K562 (cell line): ENCODE results near the gene KCNQ4. TPM values are rescaled to one million over a fixed set of nuclear protein-coding genes. Genes with fewer than 3 reads are reported as not detected.

Experiments used
- BRD9 ChIP-seq: fragments of 450-650 bp; IDR thresholded peaks from 2 replicates; pipeline ENCODE4 v1.6.1; 2018; ENCODE audit warnings: low read depth; ENCODE audit not compliant: partially characterized antibody
- CGGBP1 ChIP-seq: fragments of 250-450 bp; sonication (Bioruptor Pico); IDR thresholded peaks from 2 replicates; pipeline ENCODE4 v1.9.0; 2021; ENCODE audit warnings: mild to moderate bottlenecking
- CHD1 ChIP-seq: fragments of 200-600 bp; sonication (generic); IDR thresholded peaks from one replicate; pipeline ENCODE4 v1.6.1; 2012; ENCODE audit warnings: mild to moderate bottlenecking, moderate library complexity, low read length, inconsistent platforms
- HMGN3 ChIP-seq: IDR thresholded peaks from 2 replicates; pipeline ENCODE4 v1.6.1; 2011; ENCODE audit warnings: borderline replicate concordance, low read depth, mild to moderate bottlenecking, mixed read lengths, low read length; ENCODE audit not compliant: insufficient read length; ENCODE audit errors: extremely low read depth
- KDM4B ChIP-seq, 2 experiments: fragments of 450-650 bp in 1 of 2; sonication (generic) in 1 of 2; IDR thresholded peaks; 2 replicates each; pipeline ENCODE4 v1.6.1; 2016 to 2017; ENCODE audit warnings: borderline replicate concordance in 2 of 2, antibody characterized with exemption in 1 of 2, low read depth in 1 of 2, mild to moderate bottlenecking in 1 of 2
- NR4A1 ChIP-seq, 2 experiments: fragments of 250-450 bp in 1 of 2; fragments of 450-650 bp in 1 of 2; sonication (Bioruptor Pico) in 1 of 2; IDR thresholded peaks; 2 replicates each; pipeline versions ENCODE4 v1.4.0 to v1.6.1; 2016 to 2020; ENCODE audit warnings: mild to moderate bottlenecking in 2 of 2, missing compliant biosample characterization in 1 of 2, missing genetic modification characterization in 1 of 2, moderate library complexity in 1 of 2
- PBX2 ChIP-seq, 2 experiments: IDR thresholded peaks in 1 of 2; conservative IDR thresholded peaks in 1 of 2; 2 replicates each; pipeline ENCODE4 v1.6.1; 2016; ENCODE audit warnings: low read depth in 2 of 2, mild to moderate bottlenecking in 1 of 2, missing compliant biosample characterization in 1 of 2, missing genetic modification characterization in 1 of 2, moderate library complexity in 1 of 2
- PTTG1 ChIP-seq: fragments of 450-650 bp; IDR thresholded peaks from 2 replicates; pipeline ENCODE4 v1.6.1; 2016; ENCODE audit warnings: low read depth, mild to moderate bottlenecking, missing genetic modification characterization, missing compliant biosample characterization
- polyA plus RNA-seq, 8 experiments: library from polyadenylated mRNA; depleted of rRNA in 4 of 8; stranded (reverse) in 5 of 8; unstranded in 3 of 8; fragments of >200 nt; fragmentation: Nextera tagmentation in 2 of 8; fragmentation: Illumina TruSeq in 1 of 8; extraction: Ambion mirVana in 2 of 8; extraction: Trizol in 1 of 8; gene quantifications; 2 replicates each; pipeline versions ENCODE4 v1.2.1 to v1.2.3, GENCODE V29; 2011 to 2014; ENCODE audit warnings: inconsistent platforms in 1 of 8, missing spikeins in 1 of 8
- total RNA-seq, 7 experiments: library from RNA; depleted of rRNA in 6 of 7; stranded (reverse); fragments of >200 nt in 6 of 7; fragmentation: Illumina TruSeq in 2 of 7; extraction: Trizol in 2 of 7; gene quantifications; 2 replicates each; pipeline versions ENCODE4 v1.2.1 to v1.2.3, GENCODE V29; 2011 to 2021; ENCODE audit warnings: low replicate concordance in 1 of 7
- TF ChIP-seq, protein P1 (sequence below), 2 experiments: fragments of 450-650 bp; formaldehyde crosslinking in 1 of 2; IDR thresholded peaks; 2 replicates each; pipeline versions ENCODE4 v1.4.0 to v1.6.1; 2014 to 2020; ENCODE audit warnings: mild to moderate bottlenecking in 2 of 2, borderline replicate concordance in 1 of 2, low read depth in 1 of 2
- TF ChIP-seq, protein P2 (sequence below): sonication (generic); formaldehyde crosslinking; IDR thresholded peaks from 2 replicates; pipeline ENCODE4 v1.8.1; 2023; ENCODE audit warnings: mild to moderate bottlenecking, missing genetic modification reagents

Gene KCNQ4
- total and polyA plus RNA-seq, 9 of the 15 experiments (the other 6 are each of a cell fraction or from before 2014, with no cell fraction given): 0.07 to 4.1 (median 0.79) TPM

DNA sequence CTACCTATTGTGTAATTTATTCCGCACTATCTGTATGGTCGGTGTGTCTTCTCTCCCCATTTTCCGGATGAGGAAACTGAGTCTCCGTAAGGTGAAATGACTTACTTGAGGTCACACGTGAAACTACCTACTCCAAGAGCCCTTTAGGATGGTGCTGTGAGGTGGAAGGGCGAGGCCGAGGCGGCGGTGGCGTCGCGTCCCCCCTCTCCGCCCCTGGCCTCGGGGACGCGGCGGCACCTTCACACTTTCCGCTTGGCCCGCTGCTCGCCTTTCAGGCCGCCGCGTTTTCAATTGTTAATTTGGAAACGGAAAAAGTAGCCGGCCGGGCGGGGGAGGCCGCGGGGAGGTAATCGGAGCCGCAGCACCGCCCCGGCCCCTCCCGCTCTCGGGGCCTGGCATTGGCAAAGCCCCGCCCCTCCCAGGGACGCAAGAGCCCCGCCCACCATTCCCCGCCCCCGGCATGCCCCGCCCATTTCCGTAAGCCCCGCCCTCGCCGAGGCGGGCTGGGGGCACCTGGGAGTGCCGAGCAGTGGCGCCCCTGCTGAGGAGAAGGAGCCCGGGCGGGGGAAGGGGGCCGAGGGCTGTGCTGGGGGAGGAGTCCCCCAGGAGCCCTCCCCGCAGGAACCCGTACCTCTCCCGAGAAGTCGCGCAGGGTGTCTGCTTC, 18.6 kb downstream of the KCNQ4 start (continued):
- TF ChIP-seq, protein P1, sequence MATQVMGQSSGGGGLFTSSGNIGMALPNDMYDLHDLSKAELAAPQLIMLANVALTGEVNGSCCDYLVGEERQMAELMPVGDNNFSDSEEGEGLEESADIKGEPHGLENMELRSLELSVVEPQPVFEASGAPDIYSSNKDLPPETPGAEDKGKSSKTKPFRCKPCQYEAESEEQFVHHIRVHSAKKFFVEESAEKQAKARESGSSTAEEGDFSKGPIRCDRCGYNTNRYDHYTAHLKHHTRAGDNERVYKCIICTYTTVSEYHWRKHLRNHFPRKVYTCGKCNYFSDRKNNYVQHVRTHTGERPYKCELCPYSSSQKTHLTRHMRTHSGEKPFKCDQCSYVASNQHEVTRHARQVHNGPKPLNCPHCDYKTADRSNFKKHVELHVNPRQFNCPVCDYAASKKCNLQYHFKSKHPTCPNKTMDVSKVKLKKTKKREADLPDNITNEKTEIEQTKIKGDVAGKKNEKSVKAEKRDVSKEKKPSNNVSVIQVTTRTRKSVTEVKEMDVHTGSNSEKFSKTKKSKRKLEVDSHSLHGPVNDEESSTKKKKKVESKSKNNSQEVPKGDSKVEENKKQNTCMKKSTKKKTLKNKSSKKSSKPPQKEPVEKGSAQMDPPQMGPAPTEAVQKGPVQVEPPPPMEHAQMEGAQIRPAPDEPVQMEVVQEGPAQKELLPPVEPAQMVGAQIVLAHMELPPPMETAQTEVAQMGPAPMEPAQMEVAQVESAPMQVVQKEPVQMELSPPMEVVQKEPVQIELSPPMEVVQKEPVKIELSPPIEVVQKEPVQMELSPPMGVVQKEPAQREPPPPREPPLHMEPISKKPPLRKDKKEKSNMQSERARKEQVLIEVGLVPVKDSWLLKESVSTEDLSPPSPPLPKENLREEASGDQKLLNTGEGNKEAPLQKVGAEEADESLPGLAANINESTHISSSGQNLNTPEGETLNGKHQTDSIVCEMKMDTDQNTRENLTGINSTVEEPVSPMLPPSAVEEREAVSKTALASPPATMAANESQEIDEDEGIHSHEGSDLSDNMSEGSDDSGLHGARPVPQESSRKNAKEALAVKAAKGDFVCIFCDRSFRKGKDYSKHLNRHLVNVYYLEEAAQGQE (IDR thresholded peaks at IDR 0.05; ENCODE audit: borderline replicate concordance): no peak; the same call in 1 of the 2 replicates
- TF ChIP-seq, protein P1 (CRISPR knock-in tag; IDR thresholded peaks at IDR 0.05; ENCODE audit: low read depth): no peak
- TF ChIP-seq, protein P2, sequence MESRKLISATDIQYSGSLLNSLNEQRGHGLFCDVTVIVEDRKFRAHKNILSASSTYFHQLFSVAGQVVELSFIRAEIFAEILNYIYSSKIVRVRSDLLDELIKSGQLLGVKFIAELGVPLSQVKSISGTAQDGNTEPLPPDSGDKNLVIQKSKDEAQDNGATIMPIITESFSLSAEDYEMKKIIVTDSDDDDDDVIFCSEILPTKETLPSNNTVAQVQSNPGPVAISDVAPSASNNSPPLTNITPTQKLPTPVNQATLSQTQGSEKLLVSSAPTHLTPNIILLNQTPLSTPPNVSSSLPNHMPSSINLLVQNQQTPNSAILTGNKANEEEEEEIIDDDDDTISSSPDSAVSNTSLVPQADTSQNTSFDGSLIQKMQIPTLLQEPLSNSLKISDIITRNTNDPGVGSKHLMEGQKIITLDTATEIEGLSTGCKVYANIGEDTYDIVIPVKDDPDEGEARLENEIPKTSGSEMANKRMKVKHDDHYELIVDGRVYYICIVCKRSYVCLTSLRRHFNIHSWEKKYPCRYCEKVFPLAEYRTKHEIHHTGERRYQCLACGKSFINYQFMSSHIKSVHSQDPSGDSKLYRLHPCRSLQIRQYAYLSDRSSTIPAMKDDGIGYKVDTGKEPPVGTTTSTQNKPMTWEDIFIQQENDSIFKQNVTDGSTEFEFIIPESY (CRISPR knock-in tag): no peak
- TF ChIP-seq CGGBP1 (CRISPR knock-in tag) (no peak), NR4A1 (CRISPR knock-in tag; IDR thresholded peaks at IDR 0.05) (no peak), NR4A1 (tag; IDR thresholded peaks at IDR 0.05) (peak; percentile 74; the same call in 1 of the 2 replicates), CHD1 (no peak), BRD9 (peak; percentile 59), KDM4B (IDR thresholded peaks at IDR 0.05; ENCODE audit: borderline replicate concordance in 2 of 2, low read depth in 1 of 2) (no peak), PTTG1 (tag) (no peak), HMGN3 (peak; percentile 56), PBX2 (CRISPR knock-in tag; IDR thresholded peaks at IDR 0.05; ENCODE audit: low read depth) (no peak), PBX2 (tag; conservative IDR thresholded peaks at IDR 0.05; ENCODE audit: low read depth) (no peak)
